WTC11 (cell line): ENCODE measurements around the gene EEF1AKMT3. TPM values are rescaled to one million over a fixed set of nuclear protein-coding genes. Genes with fewer than 3 reads are reported as not detected.

Source experiments
- ATAC-seq: fragments of 200-7000 bp; cut with Tn5 transposase; 2 replicates; pipeline ENCODE4 v1.10.0; 2021; ENCODE audit warnings: mild to moderate bottlenecking, moderate library complexity
- CTCF ChIA-PET: fragments of 300-600 bp; sonication (Branson Sonifier 250); formaldehyde crosslinking; loops from one replicate; lab custom pipeline; 2021; ENCODE audit warnings: antibody characterized with exemption; lab: Charles Lee
- POLR2A ChIA-PET: fragments of 350-600 bp; sonication (Branson Sonifier 250); formaldehyde crosslinking; loops from one replicate; lab custom pipeline; 2021; ENCODE audit warnings: antibody characterized with exemption; lab: Charles Lee
- DNase-seq: peaks from one replicate; pipeline ENCODE4 v3.0.0; 2021; ENCODE audit warnings: low spot score
- H3K27ac Mint-ChIP-seq: 2 replicates; pipeline ENCODE4 v1.8.0; 2021; ENCODE audit warnings: mixed read lengths
- H3K27me3 Mint-ChIP-seq: 2 replicates; pipeline ENCODE4 v1.8.0; 2021; ENCODE audit warnings: low read depth, mild to moderate bottlenecking, moderate library complexity, mixed read lengths
- H3K36me3 Mint-ChIP-seq: 2 replicates; pipeline ENCODE4 v1.8.0; 2021; ENCODE audit warnings: mixed read lengths
- H3K4me1 Mint-ChIP-seq: 2 replicates; pipeline ENCODE4 v1.8.0; 2022; ENCODE audit warnings: mixed read lengths
- H3K4me3 Mint-ChIP-seq: 2 replicates; pipeline ENCODE4 v1.8.0; 2021; ENCODE audit warnings: mild to moderate bottlenecking, moderate library complexity, mixed read lengths
- H3K9me3 Mint-ChIP-seq: 2 replicates; pipeline ENCODE4 v1.8.0; 2021; ENCODE audit warnings: mixed read lengths
- CBFB ChIP-seq: sonication (generic); formaldehyde crosslinking; IDR thresholded peaks from 2 replicates; pipeline ENCODE4 v1.8.1; 2022; ENCODE audit warnings: mild to moderate bottlenecking, low read depth, missing genetic modification reagents
- CREB1 ChIP-seq: sonication (generic); formaldehyde crosslinking; IDR thresholded peaks from 2 replicates; pipeline ENCODE4 v1.8.0; 2023; ENCODE audit warnings: mild to moderate bottlenecking, missing genetic modification reagents
- GRHL2 ChIP-seq: fragments of 250-450 bp; sonication (Bioruptor Pico); IDR thresholded peaks from 2 replicates; pipeline ENCODE4 v1.8.0; 2022; ENCODE audit warnings: mild to moderate bottlenecking, moderate library complexity; ENCODE audit not compliant: insufficient replicate concordance, severe bottlenecking
- JAZF1 ChIP-seq: fragments of 250-450 bp; sonication (Bioruptor Pico); IDR thresholded peaks from 2 replicates; pipeline ENCODE4 v1.9.0; 2021; ENCODE audit warnings: moderate library complexity, mild to moderate bottlenecking, inconsistent platforms
- KAT7 ChIP-seq: sonication (generic); formaldehyde crosslinking; IDR thresholded peaks from 2 replicates; pipeline ENCODE4 v1.8.1; 2023; ENCODE audit warnings: missing genetic modification reagents, mild to moderate bottlenecking, borderline replicate concordance
- NFYB ChIP-seq: sonication (generic); formaldehyde crosslinking; conservative IDR thresholded peaks from 2 replicates; pipeline ENCODE4 v1.8.0; 2022; ENCODE audit warnings: low read depth, missing genetic modification reagents
- OVOL2 ChIP-seq: fragments of 250-450 bp; sonication (Bioruptor Pico); IDR thresholded peaks from 2 replicates; pipeline ENCODE4 v1.9.0; 2021; ENCODE audit warnings: mild to moderate bottlenecking, borderline replicate concordance
- RORB ChIP-seq: fragments of 250-450 bp; sonication (Bioruptor Pico); IDR thresholded peaks from 2 replicates; pipeline ENCODE4 v1.9.0; 2021; ENCODE audit warnings: mild to moderate bottlenecking
- SMAD3 ChIP-seq: sonication (generic); formaldehyde crosslinking; IDR thresholded peaks from 2 replicates; pipeline ENCODE4 v1.8.0; 2022; ENCODE audit warnings: missing genetic modification reagents, mild to moderate bottlenecking, borderline replicate concordance
- TEAD1 ChIP-seq: sonication (generic); formaldehyde crosslinking; IDR thresholded peaks from 2 replicates; pipeline ENCODE4 v1.8.0; 2022; ENCODE audit warnings: mild to moderate bottlenecking, missing genetic modification reagents
- ZNF138 ChIP-seq: sonication (generic); formaldehyde crosslinking; conservative IDR thresholded peaks from 2 replicates; pipeline ENCODE4 v1.8.1; 2022; ENCODE audit warnings: mild to moderate bottlenecking, moderate library complexity, missing genetic modification reagents
- ZNF423 ChIP-seq: fragments of 250-450 bp; sonication (Bioruptor Pico); IDR thresholded peaks from 2 replicates; pipeline ENCODE4 v2.1.2; 2022; ENCODE audit warnings: mild to moderate bottlenecking, moderate library complexity
- total RNA-seq: library from RNA; stranded (reverse); gene quantifications from 3 replicates; pipeline ENCODE4 v1.2.3, GENCODE V29; 2021
- TF ChIP-seq, protein P1 (sequence below): sonication (generic); formaldehyde crosslinking; IDR thresholded peaks from 2 replicates; pipeline ENCODE4 v1.8.1; 2022; ENCODE audit warnings: missing genetic modification reagents, borderline replicate concordance
- TF ChIP-seq, protein P2 (sequence below): sonication (generic); formaldehyde crosslinking; IDR thresholded peaks from 2 replicates; pipeline ENCODE4 v1.8.1; 2023; ENCODE audit warnings: mild to moderate bottlenecking, missing genetic modification reagents, borderline replicate concordance
- TF ChIP-seq, protein P3 (sequence below): sonication (generic); formaldehyde crosslinking; IDR thresholded peaks from 2 replicates; pipeline ENCODE4 v1.8.1; 2023; ENCODE audit warnings: mild to moderate bottlenecking, missing genetic modification reagents
- TF ChIP-seq, protein P4 (sequence below): sonication (generic); formaldehyde crosslinking; IDR thresholded peaks from 2 replicates; pipeline ENCODE4 v1.8.1; 2023; ENCODE audit warnings: mild to moderate bottlenecking, missing genetic modification reagents, moderate library complexity
- TF ChIP-seq, protein P5 (sequence below): fragments of 200-600 bp; IDR thresholded peaks from 2 replicates; pipeline ENCODE4 v1.8.0; 2022; ENCODE audit warnings: antibody characterized with exemption
- TF ChIP-seq, protein P6 (sequence below): sonication (generic); formaldehyde crosslinking; IDR thresholded peaks from 2 replicates; pipeline ENCODE4 v1.8.0; 2023; ENCODE audit warnings: missing genetic modification reagents, mild to moderate bottlenecking, borderline replicate concordance
- TF ChIP-seq, protein P7 (sequence below): fragments of 250-450 bp; sonication (Bioruptor Pico); IDR thresholded peaks from 2 replicates; pipeline ENCODE4 v1.9.0; 2021; ENCODE audit warnings: moderate library complexity, mild to moderate bottlenecking, inconsistent platforms, borderline replicate concordance

The EEF1AKMT3 gene
- total RNA-seq, 1 experiment from 2014 or later = 3.2 TPM

DNA sequence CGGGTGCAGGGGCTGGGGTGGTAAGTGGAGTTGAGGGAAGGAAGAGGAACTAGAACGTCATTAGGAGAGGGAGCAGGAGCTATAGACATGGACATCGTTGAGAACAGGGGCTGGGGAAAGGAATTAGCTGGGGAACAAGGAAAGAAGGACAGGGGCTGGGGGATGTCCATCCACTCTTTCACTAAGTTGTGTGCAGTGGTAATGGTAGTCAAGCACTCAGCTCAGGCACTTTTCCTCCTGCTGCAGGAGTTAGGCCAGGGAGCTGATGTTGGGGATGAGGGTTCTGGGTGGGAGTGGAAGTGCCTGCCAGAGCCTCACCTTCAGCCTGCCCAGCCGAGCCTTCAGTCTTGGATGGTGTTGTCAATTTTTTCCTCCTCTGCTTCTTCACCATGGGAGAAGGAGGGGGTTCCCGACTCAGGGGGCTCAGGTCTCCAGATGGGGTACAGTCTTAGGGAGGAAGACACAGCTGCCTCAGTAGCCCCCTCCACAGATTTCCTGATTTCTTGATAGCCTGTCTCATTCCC lies 43.0 kb upstream of the EEF1AKMT3 start:
- Mint-ChIP-seq H3K27me3 (peaks cover 98% of the 10 kb centered on the region), H3K4me1 (peaks cover 15% of the 10 kb centered on the region), H3K9me3 (no peaks in the 10 kb centered on the region), H3K27ac (no peak overlapping the region), H3K4me3 (no peak overlapping the region), H3K36me3 (no peaks in the 10 kb centered on the region)
- no peak for DNase-seq
- POLR2A ChIA-PET = no interaction called here
- CTCF ChIA-PET = interaction anchor here (1.0 to 1.2 kb wide), 2 partner anchors 9 to 54 kb away, joined by 3 to 4 read pairs; partner anchors contain the start of gene AGAP2
- no peak for ATAC-seq
- TF ChIP-seq TEAD1 (CRISPR knock-in tag) (no peak), NFYB (CRISPR knock-in tag) (no peak), GRHL2 (CRISPR knock-in tag) (no peak), SMAD3 (no peak), JAZF1 (CRISPR knock-in tag) (no peak), ZNF138 (CRISPR knock-in tag) (no peak), CREB1 (CRISPR knock-in tag) (no peak), CBFB (CRISPR knock-in tag) (no peak)
- TF ChIP-seq, protein P1, sequence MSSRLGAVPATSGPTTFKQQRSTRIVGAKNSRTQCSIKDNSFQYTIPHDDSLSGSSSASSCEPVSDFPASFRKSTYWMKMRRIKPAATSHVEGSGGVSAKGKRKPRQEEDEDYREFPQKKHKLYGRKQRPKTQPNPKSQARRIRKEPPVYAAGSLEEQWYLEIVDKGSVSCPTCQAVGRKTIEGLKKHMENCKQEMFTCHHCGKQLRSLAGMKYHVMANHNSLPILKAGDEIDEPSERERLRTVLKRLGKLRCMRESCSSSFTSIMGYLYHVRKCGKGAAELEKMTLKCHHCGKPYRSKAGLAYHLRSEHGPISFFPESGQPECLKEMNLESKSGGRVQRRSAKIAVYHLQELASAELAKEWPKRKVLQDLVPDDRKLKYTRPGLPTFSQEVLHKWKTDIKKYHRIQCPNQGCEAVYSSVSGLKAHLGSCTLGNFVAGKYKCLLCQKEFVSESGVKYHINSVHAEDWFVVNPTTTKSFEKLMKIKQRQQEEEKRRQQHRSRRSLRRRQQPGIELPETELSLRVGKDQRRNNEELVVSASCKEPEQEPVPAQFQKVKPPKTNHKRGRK = no peak
- TF ChIP-seq, protein P2, sequence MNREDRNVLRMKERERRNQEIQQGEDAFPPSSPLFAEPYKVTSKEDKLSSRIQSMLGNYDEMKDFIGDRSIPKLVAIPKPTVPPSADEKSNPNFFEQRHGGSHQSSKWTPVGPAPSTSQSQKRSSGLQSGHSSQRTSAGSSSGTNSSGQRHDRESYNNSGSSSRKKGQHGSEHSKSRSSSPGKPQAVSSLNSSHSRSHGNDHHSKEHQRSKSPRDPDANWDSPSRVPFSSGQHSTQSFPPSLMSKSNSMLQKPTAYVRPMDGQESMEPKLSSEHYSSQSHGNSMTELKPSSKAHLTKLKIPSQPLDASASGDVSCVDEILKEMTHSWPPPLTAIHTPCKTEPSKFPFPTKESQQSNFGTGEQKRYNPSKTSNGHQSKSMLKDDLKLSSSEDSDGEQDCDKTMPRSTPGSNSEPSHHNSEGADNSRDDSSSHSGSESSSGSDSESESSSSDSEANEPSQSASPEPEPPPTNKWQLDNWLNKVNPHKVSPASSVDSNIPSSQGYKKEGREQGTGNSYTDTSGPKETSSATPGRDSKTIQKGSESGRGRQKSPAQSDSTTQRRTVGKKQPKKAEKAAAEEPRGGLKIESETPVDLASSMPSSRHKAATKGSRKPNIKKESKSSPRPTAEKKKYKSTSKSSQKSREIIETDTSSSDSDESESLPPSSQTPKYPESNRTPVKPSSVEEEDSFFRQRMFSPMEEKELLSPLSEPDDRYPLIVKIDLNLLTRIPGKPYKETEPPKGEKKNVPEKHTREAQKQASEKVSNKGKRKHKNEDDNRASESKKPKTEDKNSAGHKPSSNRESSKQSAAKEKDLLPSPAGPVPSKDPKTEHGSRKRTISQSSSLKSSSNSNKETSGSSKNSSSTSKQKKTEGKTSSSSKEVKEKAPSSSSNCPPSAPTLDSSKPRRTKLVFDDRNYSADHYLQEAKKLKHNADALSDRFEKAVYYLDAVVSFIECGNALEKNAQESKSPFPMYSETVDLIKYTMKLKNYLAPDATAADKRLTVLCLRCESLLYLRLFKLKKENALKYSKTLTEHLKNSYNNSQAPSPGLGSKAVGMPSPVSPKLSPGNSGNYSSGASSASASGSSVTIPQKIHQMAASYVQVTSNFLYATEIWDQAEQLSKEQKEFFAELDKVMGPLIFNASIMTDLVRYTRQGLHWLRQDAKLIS = no peak
- TF ChIP-seq, protein P3, sequence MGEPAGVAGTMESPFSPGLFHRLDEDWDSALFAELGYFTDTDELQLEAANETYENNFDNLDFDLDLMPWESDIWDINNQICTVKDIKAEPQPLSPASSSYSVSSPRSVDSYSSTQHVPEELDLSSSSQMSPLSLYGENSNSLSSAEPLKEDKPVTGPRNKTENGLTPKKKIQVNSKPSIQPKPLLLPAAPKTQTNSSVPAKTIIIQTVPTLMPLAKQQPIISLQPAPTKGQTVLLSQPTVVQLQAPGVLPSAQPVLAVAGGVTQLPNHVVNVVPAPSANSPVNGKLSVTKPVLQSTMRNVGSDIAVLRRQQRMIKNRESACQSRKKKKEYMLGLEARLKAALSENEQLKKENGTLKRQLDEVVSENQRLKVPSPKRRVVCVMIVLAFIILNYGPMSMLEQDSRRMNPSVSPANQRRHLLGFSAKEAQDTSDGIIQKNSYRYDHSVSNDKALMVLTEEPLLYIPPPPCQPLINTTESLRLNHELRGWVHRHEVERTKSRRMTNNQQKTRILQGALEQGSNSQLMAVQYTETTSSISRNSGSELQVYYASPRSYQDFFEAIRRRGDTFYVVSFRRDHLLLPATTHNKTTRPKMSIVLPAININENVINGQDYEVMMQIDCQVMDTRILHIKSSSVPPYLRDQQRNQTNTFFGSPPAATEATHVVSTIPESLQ (CRISPR knock-in tag) = no peak

DNA sequence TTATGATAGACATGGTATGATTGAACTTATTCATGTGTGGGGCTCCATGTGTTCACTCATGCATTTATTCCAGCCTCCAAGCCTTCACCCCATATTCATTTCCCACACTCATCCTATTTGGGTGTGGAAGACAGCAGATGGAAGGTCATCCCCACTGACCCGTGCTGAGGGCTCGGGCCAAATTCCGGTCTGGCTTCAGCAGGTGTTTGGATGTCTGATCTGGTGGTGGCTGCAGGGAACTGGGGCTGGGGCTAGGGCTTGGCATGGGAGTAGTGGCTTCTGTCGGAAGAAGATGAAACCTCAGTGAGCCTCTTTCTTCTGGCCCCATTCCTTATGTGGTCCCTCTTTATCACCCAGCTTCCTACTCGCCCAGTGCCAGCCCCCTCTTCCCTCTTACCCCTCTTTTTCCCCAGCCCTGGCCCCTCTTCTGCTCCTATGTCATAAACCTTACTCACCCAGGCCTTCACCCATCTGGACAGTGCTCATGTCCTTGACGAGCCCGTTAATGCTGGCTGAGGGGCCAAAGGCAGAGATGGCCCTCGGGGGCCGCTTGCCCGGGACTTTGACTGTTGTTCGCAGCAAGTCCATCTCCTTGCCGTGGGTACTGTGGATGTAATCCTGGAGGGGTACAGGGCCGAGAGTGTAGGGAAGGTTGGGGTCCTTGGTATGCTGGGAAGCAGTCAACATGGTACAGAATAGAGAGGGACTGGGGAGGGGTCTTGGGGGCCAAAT lies 41.9 kb upstream of the EEF1AKMT3 start:
- H3K27me3 Mint-ChIP-seq = peaks cover 99% of the 10 kb centered on the region
- H3K36me3 Mint-ChIP-seq = no peaks in the 10 kb centered on the region
- no peaks in the 10 kb centered on the region for H3K9me3 Mint-ChIP-seq
- ChIA-PET CTCF (no interaction called here), POLR2A (no interaction called here)
- H3K4me1 Mint-ChIP-seq = peaks cover 21% of the 10 kb centered on the region
- no peak for DNase-seq
- no peak for ATAC-seq
- H3K4me3 Mint-ChIP-seq = no peak overlapping the region
- no peak overlapping the region for H3K27ac Mint-ChIP-seq
- TF ChIP-seq, protein P4, sequence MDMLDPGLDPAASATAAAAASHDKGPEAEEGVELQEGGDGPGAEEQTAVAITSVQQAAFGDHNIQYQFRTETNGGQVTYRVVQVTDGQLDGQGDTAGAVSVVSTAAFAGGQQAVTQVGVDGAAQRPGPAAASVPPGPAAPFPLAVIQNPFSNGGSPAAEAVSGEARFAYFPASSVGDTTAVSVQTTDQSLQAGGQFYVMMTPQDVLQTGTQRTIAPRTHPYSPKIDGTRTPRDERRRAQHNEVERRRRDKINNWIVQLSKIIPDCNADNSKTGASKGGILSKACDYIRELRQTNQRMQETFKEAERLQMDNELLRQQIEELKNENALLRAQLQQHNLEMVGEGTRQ (CRISPR knock-in tag) = no peak
- no peak for TF ChIP-seq ZNF423 (CRISPR knock-in tag)
- no peak for TF ChIP-seq RORB (CRISPR knock-in tag)
- TF ChIP-seq OVOL2 = no peak
- TF ChIP-seq, protein P5, sequence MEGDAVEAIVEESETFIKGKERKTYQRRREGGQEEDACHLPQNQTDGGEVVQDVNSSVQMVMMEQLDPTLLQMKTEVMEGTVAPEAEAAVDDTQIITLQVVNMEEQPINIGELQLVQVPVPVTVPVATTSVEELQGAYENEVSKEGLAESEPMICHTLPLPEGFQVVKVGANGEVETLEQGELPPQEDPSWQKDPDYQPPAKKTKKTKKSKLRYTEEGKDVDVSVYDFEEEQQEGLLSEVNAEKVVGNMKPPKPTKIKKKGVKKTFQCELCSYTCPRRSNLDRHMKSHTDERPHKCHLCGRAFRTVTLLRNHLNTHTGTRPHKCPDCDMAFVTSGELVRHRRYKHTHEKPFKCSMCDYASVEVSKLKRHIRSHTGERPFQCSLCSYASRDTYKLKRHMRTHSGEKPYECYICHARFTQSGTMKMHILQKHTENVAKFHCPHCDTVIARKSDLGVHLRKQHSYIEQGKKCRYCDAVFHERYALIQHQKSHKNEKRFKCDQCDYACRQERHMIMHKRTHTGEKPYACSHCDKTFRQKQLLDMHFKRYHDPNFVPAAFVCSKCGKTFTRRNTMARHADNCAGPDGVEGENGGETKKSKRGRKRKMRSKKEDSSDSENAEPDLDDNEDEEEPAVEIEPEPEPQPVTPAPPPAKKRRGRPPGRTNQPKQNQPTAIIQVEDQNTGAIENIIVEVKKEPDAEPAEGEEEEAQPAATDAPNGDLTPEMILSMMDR = no peak
- TF ChIP-seq, protein P6, sequence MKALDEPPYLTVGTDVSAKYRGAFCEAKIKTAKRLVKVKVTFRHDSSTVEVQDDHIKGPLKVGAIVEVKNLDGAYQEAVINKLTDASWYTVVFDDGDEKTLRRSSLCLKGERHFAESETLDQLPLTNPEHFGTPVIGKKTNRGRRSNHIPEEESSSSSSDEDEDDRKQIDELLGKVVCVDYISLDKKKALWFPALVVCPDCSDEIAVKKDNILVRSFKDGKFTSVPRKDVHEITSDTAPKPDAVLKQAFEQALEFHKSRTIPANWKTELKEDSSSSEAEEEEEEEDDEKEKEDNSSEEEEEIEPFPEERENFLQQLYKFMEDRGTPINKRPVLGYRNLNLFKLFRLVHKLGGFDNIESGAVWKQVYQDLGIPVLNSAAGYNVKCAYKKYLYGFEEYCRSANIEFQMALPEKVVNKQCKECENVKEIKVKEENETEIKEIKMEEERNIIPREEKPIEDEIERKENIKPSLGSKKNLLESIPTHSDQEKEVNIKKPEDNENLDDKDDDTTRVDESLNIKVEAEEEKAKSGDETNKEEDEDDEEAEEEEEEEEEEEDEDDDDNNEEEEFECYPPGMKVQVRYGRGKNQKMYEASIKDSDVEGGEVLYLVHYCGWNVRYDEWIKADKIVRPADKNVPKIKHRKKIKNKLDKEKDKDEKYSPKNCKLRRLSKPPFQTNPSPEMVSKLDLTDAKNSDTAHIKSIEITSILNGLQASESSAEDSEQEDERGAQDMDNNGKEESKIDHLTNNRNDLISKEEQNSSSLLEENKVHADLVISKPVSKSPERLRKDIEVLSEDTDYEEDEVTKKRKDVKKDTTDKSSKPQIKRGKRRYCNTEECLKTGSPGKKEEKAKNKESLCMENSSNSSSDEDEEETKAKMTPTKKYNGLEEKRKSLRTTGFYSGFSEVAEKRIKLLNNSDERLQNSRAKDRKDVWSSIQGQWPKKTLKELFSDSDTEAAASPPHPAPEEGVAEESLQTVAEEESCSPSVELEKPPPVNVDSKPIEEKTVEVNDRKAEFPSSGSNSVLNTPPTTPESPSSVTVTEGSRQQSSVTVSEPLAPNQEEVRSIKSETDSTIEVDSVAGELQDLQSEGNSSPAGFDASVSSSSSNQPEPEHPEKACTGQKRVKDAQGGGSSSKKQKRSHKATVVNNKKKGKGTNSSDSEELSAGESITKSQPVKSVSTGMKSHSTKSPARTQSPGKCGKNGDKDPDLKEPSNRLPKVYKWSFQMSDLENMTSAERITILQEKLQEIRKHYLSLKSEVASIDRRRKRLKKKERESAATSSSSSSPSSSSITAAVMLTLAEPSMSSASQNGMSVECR (CRISPR knock-in tag) = no peak
- TF ChIP-seq KAT7 (CRISPR knock-in tag) = no peak
- TF ChIP-seq, protein P7, sequence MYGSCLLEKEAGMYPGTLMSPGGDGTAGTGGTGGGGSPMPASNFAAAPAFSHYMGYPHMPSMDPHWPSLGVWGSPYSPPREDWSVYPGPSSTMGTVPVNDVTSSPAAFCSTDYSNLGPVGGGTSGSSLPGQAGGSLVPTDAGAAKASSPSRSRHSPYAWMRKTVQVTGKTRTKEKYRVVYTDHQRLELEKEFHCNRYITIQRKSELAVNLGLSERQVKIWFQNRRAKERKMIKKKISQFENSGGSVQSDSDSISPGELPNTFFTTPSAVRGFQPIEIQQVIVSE = no peak
